ENCODE results near the gene NCL.
A peak's percentile ranks its signal among the peaks of the same experiment; 100 is the strongest.
"Not testable (repeated sequence)": the region's sequence is repeated elsewhere in the genome, so short reads cannot be mapped to it uniquely, and the experiment has no call there.

The NCL gene

GRCh38 chr2:231431606-231432005, 32.7 kb downstream of the NCL start:
- DNase-seq (ENCODE audit: low read depth in 2 of 2, low spot score in 1 of 2) = no peak

- DNase-seq (ENCODE audit: low read depth in 2 of 2, low spot score in 1 of 2) = not testable (repeated sequence)
Observed at GRCh38 chr2:231430437-231430836, 33.8 kb downstream of the NCL start.

- no peak for DNase-seq (ENCODE audit: low read depth in 2 of 2, low spot score in 1 of 2)
Observed at GRCh38 chr2:231429901-231430300, 34.4 kb downstream of the NCL start.

GRCh38 chr2:231429152-231429551, 35.1 kb downstream of the NCL start:
- DNase-seq (ENCODE audit: low read depth in 2 of 2, low spot score in 1 of 2) = no peak

- DNase-seq (ENCODE audit: low read depth in 2 of 2, low spot score in 1 of 2) = no peak
Observed at GRCh38 chr2:231427116-231427515, 37.2 kb downstream of the NCL start.

GRCh38 chr2:231425811-231426703, 38.2 kb downstream of the NCL start:
- DNase-seq (ENCODE audit: low read depth in 2 of 2, low spot score in 1 of 2) = peak in 1 of 2 donors; percentile 67

- DNase-seq (ENCODE audit: low read depth in 2 of 2, low spot score in 1 of 2) = no peak
Observed at GRCh38 chr2:231425291-231425810, 38.9 kb downstream of the NCL start.

- no peak for DNase-seq (ENCODE audit: low read depth in 2 of 2, low spot score in 1 of 2)
Observed at GRCh38 chr2:231423176-231423575, 41.1 kb downstream of the NCL start.

GRCh38 chr2:231422056-231422455, 42.2 kb downstream of the NCL start:
- no peak for DNase-seq (ENCODE audit: low read depth in 2 of 2, low spot score in 1 of 2)

- DNase-seq (ENCODE audit: low read depth in 2 of 2, low spot score in 1 of 2) = no peak
Observed at GRCh38 chr2:231421051-231421580, 43.2 kb downstream of the NCL start.

- DNase-seq (ENCODE audit: low read depth in 2 of 2, low spot score in 1 of 2) = no peak
Observed at GRCh38 chr2:231418820-231419640, 45.3 kb downstream of the NCL start.

GRCh38 chr2:231415029-231415428, 49.3 kb downstream of the NCL start:
- no peak for DNase-seq (ENCODE audit: low read depth in 2 of 2, low spot score in 1 of 2)

GRCh38 chr2:231413921-231414476, 50.3 kb downstream of the NCL start:
- DNase-seq (ENCODE audit: low read depth in 2 of 2, low spot score in 1 of 2) = no peak

GRCh38 chr2:231413456-231413855, 50.8 kb downstream of the NCL start:
- DNase-seq (ENCODE audit: low read depth in 2 of 2, low spot score in 1 of 2) = no peak

GRCh38 chr2:231412618-231412963, 51.7 kb downstream of the NCL start:
- no peak for DNase-seq (ENCODE audit: low read depth in 2 of 2, low spot score in 1 of 2)

- peak; percentile 44 to 60 for DNase-seq (ENCODE audit: low read depth in 2 of 2, low spot score in 1 of 2)
Observed at GRCh38 chr2:231411831-231412617, 52.3 kb downstream of the NCL start.

GRCh38 chr2:231411237-231411636, 53.0 kb downstream of the NCL start:
- no peak for DNase-seq (ENCODE audit: low read depth in 2 of 2, low spot score in 1 of 2)

GRCh38 chr2:231410293-231411004, 53.8 kb downstream of the NCL start:
- DNase-seq (ENCODE audit: low read depth in 2 of 2, low spot score in 1 of 2) = no peak

- DNase-seq (ENCODE audit: low read depth in 2 of 2, low spot score in 1 of 2) = no peak
Observed at GRCh38 chr2:231409776-231410175, 54.5 kb downstream of the NCL start.

- DNase-seq (ENCODE audit: low read depth in 2 of 2, low spot score in 1 of 2) = not testable (repeated sequence)
Observed at GRCh38 chr2:231408304-231408703, 56.0 kb downstream of the NCL start.
